Activated CD4-positive, alpha-beta T cell treated with anti-CD3 and anti-CD28 coated beads, Interleukin-2, amount 50 U/mL, for 24 hours (primary cell): Measurements from ENCODE around the gene THAP5.
A peak's percentile ranks its signal among the peaks of the same experiment; 100 is the strongest.

Experiments used
- DNase-seq, 2 donors: peaks; one replicate each; pipeline ENCODE4 v3.0.0-alpha.2; 2020; ENCODE audit warnings: low read depth in 1 of 2, low spot score in 1 of 2

The THAP5 gene

GRCh38 chr7:108535257-108535656 lies 34.2 kb downstream of the THAP5 start:
- no peak for DNase-seq

GRCh38 chr7:108533712-108534111 lies 35.8 kb downstream of the THAP5 start:
- DNase-seq: no peak

GRCh38 chr7:108529341-108529740 lies 40.2 kb downstream of the THAP5 start:
- no peak for DNase-seq

- no peak for DNase-seq
These were observed 41.3 kb downstream of the THAP5 start for GRCh38 chr7:108528183-108528712.

DNA sequence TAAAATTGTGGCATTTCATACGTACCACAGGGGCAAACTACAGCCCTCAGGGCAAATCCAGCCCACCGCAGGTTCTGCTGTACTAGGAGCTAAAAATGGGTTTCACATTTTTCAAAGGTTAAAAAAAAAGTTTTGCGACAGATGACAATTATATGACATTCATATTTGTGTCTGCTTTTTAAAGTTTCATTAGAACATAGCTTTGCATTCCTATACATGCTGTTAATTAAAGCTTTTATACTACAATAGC lies 42.8 kb downstream of the THAP5 start:
- DNase-seq: no peak

DNA sequence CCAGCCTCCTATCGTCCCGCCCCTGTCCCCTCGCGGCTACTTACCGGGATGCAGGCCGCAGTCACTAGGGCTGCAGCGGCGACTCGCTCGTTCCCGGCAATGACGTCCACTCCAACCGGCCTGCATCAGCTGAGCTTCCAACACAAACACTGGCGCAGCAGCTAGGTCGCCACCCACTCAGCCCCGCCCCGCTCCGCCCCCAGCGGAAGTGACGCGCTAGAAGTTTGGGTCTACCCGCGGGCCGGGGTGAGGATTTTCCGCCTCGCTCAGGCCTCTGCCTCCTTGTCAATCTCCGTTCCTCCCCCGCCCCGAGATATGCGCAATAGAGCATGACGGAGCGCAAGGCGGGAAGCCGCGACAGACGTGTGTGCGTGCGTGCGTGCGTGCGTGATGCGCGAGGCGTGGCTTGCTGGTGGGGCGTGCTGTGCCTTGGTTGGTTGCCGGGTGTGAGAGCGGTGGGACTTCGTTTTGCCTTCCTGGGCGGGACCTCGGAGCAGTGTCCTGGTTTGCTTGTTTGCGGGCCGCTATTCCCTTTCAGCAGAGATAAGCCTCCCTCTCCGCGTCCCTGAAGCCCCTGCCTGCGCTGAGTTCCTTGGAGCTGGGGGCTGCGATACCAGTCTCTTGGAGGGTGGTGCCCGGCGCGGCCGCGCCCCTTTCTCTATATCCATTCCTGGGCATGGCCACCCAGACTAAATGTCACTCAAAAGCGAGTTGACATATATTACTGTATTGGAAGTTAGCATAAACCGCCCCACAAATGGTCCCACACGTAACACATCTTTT lies 43.3 kb downstream of the THAP5 start, which contains the start of gene PNPLA8:
Gene PNPLA8 (minus strand): TSS at position 151 of the 783 bp plus-strand sequence. CDS start 10,644 bp downstream, outside the sequence.
- DNase-seq: peak; percentile 100

- no peak for DNase-seq
These were observed 44.0 kb downstream of the THAP5 start for GRCh38 chr7:108525327-108525984.

- no peak for DNase-seq
These were observed 46.7 kb downstream of the THAP5 start for GRCh38 chr7:108522780-108523179.

DNA sequence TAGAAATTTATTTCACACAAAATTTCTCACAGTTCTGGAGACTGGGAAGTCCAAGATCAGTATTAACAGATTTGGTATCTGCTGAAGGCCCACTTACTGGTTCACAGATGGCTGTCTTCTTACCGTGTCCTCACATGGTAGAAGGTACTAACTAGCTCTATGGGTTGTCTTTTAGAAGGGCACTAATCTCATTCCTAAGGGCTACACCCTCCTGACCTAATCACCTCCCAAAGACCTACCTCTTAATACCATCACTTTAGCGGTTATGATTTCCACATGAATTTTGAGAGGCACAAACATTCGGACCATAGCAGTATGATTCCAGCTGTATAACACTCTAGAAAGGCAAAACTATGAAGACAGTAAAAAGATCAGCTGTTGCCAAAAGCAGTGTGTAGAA lies 51.6 kb downstream of the THAP5 start:
- no peak for DNase-seq

DNA sequence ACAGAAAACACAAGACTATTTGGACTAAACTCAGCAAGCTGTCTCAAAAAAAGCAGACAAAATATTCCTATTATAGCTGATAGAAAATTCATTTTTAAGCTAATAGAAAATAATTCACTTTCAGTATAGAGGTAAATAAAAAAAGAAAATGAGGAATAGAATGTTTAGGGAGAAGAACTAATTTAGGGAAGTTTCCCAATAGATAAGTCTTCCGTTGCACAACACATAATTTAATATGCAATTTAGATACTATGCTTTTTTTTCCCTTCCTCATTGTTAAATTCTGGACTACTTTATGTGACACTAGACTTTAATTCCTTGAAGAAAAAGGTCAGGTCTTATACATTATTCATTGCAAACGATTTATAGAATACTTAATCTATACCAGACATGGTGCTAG lies 53.9 kb downstream of the THAP5 start:
- DNase-seq: no peak

- DNase-seq: no peak
These were observed 54.5 kb downstream of the THAP5 start for GRCh38 chr7:108515013-108515412.
